A673 (cell line): ENCODE measurements around the gene NRXN2.

Experiments
- EZH2 ChIP-seq: fragments of 200-600 bp; sonication (generic); IDR thresholded peaks from 2 replicates; pipeline ENCODE4 v1.6.1; 2017; ENCODE audit warnings: borderline replicate concordance, low read depth, mild to moderate bottlenecking, mixed read lengths, antibody characterized with exemption, low read length; ENCODE audit not compliant: poor library complexity, severe bottlenecking
- TF ChIP-seq, protein P1 (sequence below): fragments of 300-800, 200-600 bp; sonication (generic); conservative IDR thresholded peaks from 2 replicates; pipeline ENCODE4 v1.5.1; 2017; ENCODE audit warnings: low read depth, mild to moderate bottlenecking, antibody characterized with exemption, low read length, moderate library complexity, mixed read lengths

DNA sequence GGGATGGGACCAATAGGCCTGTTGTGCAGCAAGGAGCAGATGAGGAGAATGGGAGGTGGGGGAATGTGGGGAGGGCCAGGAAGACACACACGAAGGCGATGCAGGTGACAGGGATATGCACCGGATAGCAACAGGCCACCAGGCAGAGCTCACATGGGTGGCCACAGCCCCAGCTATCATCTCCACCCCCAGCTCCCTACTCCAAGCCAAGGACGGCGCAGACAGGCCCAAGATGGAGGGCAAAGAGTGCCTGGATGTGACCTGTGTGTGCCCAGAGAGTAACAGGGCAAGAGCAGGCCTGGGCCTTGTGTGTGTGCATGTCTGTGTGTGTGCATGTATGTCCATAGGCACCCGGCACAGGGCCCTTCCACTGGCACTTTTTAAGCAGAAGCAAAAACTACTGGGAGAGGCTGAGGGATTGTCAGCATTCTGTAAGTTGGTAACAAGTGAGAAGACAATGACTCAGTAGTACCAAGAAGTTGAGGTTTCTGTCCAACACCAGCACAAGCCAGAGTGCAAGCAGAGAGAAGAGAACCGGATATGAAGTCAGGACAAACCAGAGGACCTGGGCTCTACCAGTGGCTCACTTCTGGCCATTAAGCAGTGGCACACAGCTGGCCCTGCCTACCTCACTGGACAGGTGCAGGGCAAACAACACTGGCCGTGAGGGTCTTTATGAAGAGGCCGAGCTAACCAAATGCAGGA, 36.4 kb downstream of the NRXN2 start:
- TF ChIP-seq, protein P1, sequence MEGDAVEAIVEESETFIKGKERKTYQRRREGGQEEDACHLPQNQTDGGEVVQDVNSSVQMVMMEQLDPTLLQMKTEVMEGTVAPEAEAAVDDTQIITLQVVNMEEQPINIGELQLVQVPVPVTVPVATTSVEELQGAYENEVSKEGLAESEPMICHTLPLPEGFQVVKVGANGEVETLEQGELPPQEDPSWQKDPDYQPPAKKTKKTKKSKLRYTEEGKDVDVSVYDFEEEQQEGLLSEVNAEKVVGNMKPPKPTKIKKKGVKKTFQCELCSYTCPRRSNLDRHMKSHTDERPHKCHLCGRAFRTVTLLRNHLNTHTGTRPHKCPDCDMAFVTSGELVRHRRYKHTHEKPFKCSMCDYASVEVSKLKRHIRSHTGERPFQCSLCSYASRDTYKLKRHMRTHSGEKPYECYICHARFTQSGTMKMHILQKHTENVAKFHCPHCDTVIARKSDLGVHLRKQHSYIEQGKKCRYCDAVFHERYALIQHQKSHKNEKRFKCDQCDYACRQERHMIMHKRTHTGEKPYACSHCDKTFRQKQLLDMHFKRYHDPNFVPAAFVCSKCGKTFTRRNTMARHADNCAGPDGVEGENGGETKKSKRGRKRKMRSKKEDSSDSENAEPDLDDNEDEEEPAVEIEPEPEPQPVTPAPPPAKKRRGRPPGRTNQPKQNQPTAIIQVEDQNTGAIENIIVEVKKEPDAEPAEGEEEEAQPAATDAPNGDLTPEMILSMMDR, result no peak
- TF ChIP-seq EZH2, result no peak
